Activated T-cell treated with anti-CD3 and anti-CD28 coated beads, Interleukin-2, amount 50 U/mL, for 72 hours (primary cell): ENCODE results near the gene DOCK4. TPM values are rescaled to one million over a fixed set of nuclear protein-coding genes. Genes with fewer than 3 reads are reported as not detected.

Experiments used
- ATAC-seq, 2 donors: fragments of 150-1000 bp; cut with Tn5 transposase; replicated peaks in 1 of 2; 2 replicates each; pipeline ENCODE4 v1.10.0; 2021; ENCODE audit warnings: moderate library complexity in 2 of 2, mild to moderate bottlenecking in 1 of 2
- DNase-seq, 2 donors: peaks; one replicate each; pipeline ENCODE4 v3.0.0; 2021 to 2022; ENCODE audit warnings: mixed read lengths in 1 of 2
- H3K27ac Mint-ChIP-seq: one replicate; pipeline ENCODE4 v1.8.0; 2022; ENCODE audit warnings: mild to moderate bottlenecking, moderate library complexity, mixed read lengths
- H3K27me3 Mint-ChIP-seq: one replicate; pipeline ENCODE4 v1.8.0; 2022; ENCODE audit warnings: low read depth, mixed read lengths
- H3K36me3 Mint-ChIP-seq, 2 donors: one replicate each; pipeline ENCODE4 v1.8.0; 2022; ENCODE audit warnings: mixed read lengths in 2 of 2, mild to moderate bottlenecking in 1 of 2; ENCODE audit not compliant: insufficient read depth in 2 of 2
- H3K4me1 Mint-ChIP-seq: one replicate; pipeline ENCODE4 v1.8.0; 2022; ENCODE audit warnings: low read depth, mixed read lengths
- H3K4me3 Mint-ChIP-seq, 2 donors: one replicate each; pipeline ENCODE4 v1.8.0; 2022; ENCODE audit warnings: mild to moderate bottlenecking in 2 of 2, mixed read lengths in 2 of 2, moderate library complexity in 2 of 2
- H3K9me3 Mint-ChIP-seq, 2 donors: one replicate each; pipeline ENCODE4 v1.8.0; 2022; ENCODE audit warnings: mixed read lengths in 2 of 2
- total RNA-seq, 2 donors: library from RNA; stranded (reverse); gene quantifications; one replicate each; pipeline ENCODE4 v1.2.3, GENCODE V29; 2022

Gene DOCK4
- total RNA-seq, 2 donors from 2014 or later, result 0.29 to 0.53 TPM

- Mint-ChIP-seq H3K27ac (no peak overlapping the region), H3K4me1 (no peaks in the 10 kb centered on the region), H3K4me3 (no peak overlapping the region), H3K9me3 (no peaks in the 10 kb centered on the region), H3K36me3 (no peaks in the 10 kb centered on the region), H3K27me3 (peaks cover 14% of the 10 kb centered on the region)
- DNase-seq (no peak), ATAC-seq (no peak)
Measured at GRCh38 chr7:112160130-112160770, 45.9 kb downstream of the DOCK4 start.

GRCh38 chr7:112159351-112159750 lies 46.8 kb downstream of the DOCK4 start:
- Mint-ChIP-seq H3K27ac (no peak overlapping the region), H3K4me3 (no peak overlapping the region), H3K4me1 (no peaks in the 10 kb centered on the region), H3K36me3 (no peaks in the 10 kb centered on the region), H3K9me3 (no peaks in the 10 kb centered on the region), H3K27me3 (peaks cover 14% of the 10 kb centered on the region)
- DNase-seq, result no peak
- ATAC-seq, result no peak

GRCh38 chr7:112157072-112157471 lies 49.1 kb downstream of the DOCK4 start:
- Mint-ChIP-seq H3K4me3 (no peak overlapping the region), H3K36me3 (no peaks in the 10 kb centered on the region), H3K9me3 (no peaks in the 10 kb centered on the region), H3K27ac (no peak overlapping the region), H3K4me1 (no peaks in the 10 kb centered on the region), H3K27me3 (peaks cover 14% of the 10 kb centered on the region)
- no peak for DNase-seq
- peak in 1 of 2 donors; percentile 41 for ATAC-seq

- Mint-ChIP-seq H3K9me3 (no peaks in the 10 kb centered on the region), H3K4me1 (no peaks in the 10 kb centered on the region), H3K4me3 (no peak overlapping the region), H3K27ac (no peak overlapping the region), H3K36me3 (no peaks in the 10 kb centered on the region), H3K27me3 (peaks cover 18% of the 10 kb centered on the region)
- DNase-seq (no peak), ATAC-seq (no peak)
Measured at GRCh38 chr7:112156412-112156811, 49.8 kb downstream of the DOCK4 start.

- Mint-ChIP-seq H3K36me3 (no peaks in the 10 kb centered on the region), H3K4me1 (no peaks in the 10 kb centered on the region), H3K9me3 (no peaks in the 10 kb centered on the region), H3K27me3 (peaks cover 29% of the 10 kb centered on the region), H3K4me3 (no peak overlapping the region), H3K27ac (no peak overlapping the region)
- ATAC-seq, result no peak
- no peak for DNase-seq
Measured at GRCh38 chr7:112154690-112155089, 51.5 kb downstream of the DOCK4 start.

GRCh38 chr7:112152186-112152585 lies 54.0 kb downstream of the DOCK4 start:
- Mint-ChIP-seq H3K27me3 (peaks cover 31% of the 10 kb centered on the region), H3K4me3 (no peak overlapping the region), H3K27ac (no peak overlapping the region), H3K9me3 (no peaks in the 10 kb centered on the region), H3K4me1 (no peaks in the 10 kb centered on the region), H3K36me3 (no peaks in the 10 kb centered on the region)
- DNase-seq (no peak), ATAC-seq (no peak)

GRCh38 chr7:112150823-112151641 lies 55.2 kb downstream of the DOCK4 start:
- H3K9me3 Mint-ChIP-seq, result no peaks in the 10 kb centered on the region
- H3K4me1 Mint-ChIP-seq, result no peaks in the 10 kb centered on the region
- H3K27me3 Mint-ChIP-seq, result peaks cover 26% of the 10 kb centered on the region
- H3K27ac Mint-ChIP-seq, result no peak overlapping the region
- H3K36me3 Mint-ChIP-seq, result no peaks in the 10 kb centered on the region
- DNase-seq (no peak), ATAC-seq (peak in 1 of 2 donors; percentile 24)
- H3K4me3 Mint-ChIP-seq, result no peak overlapping the region

GRCh38 chr7:112149734-112150133 lies 56.5 kb downstream of the DOCK4 start:
- H3K9me3 Mint-ChIP-seq, result no peaks in the 10 kb centered on the region
- H3K4me1 Mint-ChIP-seq, result no peaks in the 10 kb centered on the region
- H3K27me3 Mint-ChIP-seq, result peaks cover 25% of the 10 kb centered on the region
- DNase-seq, result no peak
- ATAC-seq, result no peak
- H3K4me3 Mint-ChIP-seq, result no peak overlapping the region
- no peak overlapping the region for H3K27ac Mint-ChIP-seq
- no peaks in the 10 kb centered on the region for H3K36me3 Mint-ChIP-seq

- DNase-seq (no peak), ATAC-seq (no peak)
- no peaks in the 10 kb centered on the region for H3K4me1 Mint-ChIP-seq
- H3K4me3 Mint-ChIP-seq, result no peak overlapping the region
- peaks cover 25% of the 10 kb centered on the region for H3K27me3 Mint-ChIP-seq
- H3K36me3 Mint-ChIP-seq, result no peaks in the 10 kb centered on the region
- no peak overlapping the region for H3K27ac Mint-ChIP-seq
- H3K9me3 Mint-ChIP-seq, result no peaks in the 10 kb centered on the region
Measured at GRCh38 chr7:112147793-112148361, 58.3 kb downstream of the DOCK4 start.

GRCh38 chr7:112145206-112145605 lies 61.0 kb downstream of the DOCK4 start:
- DNase-seq (no peak), ATAC-seq (no peak)
- Mint-ChIP-seq H3K36me3 (no peaks in the 10 kb centered on the region), H3K4me3 (no peak overlapping the region), H3K27me3 (peaks cover 13% of the 10 kb centered on the region), H3K4me1 (no peaks in the 10 kb centered on the region), H3K27ac (no peak overlapping the region), H3K9me3 (no peaks in the 10 kb centered on the region)

GRCh38 chr7:112144284-112145059 lies 61.7 kb downstream of the DOCK4 start:
- ATAC-seq, result no peak
- Mint-ChIP-seq H3K27me3 (peaks cover 9% of the 10 kb centered on the region), H3K4me3 (no peak overlapping the region), H3K36me3 (no peaks in the 10 kb centered on the region), H3K4me1 (no peaks in the 10 kb centered on the region), H3K27ac (no peak overlapping the region), H3K9me3 (no peaks in the 10 kb centered on the region)
- DNase-seq, result no peak

- ATAC-seq (no peak), DNase-seq (no peak)
- no peaks in the 10 kb centered on the region for H3K4me1 Mint-ChIP-seq
- H3K27ac Mint-ChIP-seq, result no peak overlapping the region
- H3K4me3 Mint-ChIP-seq, result no peak overlapping the region
- peaks cover 9% of the 10 kb centered on the region for H3K27me3 Mint-ChIP-seq
- no peaks in the 10 kb centered on the region for H3K36me3 Mint-ChIP-seq
- H3K9me3 Mint-ChIP-seq, result no peaks in the 10 kb centered on the region
Measured at GRCh38 chr7:112143582-112143981, 62.6 kb downstream of the DOCK4 start.

- ATAC-seq (no peak), DNase-seq (no peak)
- H3K4me3 Mint-ChIP-seq, result no peak overlapping the region
- H3K4me1 Mint-ChIP-seq, result no peaks in the 10 kb centered on the region
- H3K27ac Mint-ChIP-seq, result no peak overlapping the region
- no peaks in the 10 kb centered on the region for H3K9me3 Mint-ChIP-seq
- peaks cover 9% of the 10 kb centered on the region for H3K27me3 Mint-ChIP-seq
- no peaks in the 10 kb centered on the region for H3K36me3 Mint-ChIP-seq
Measured at GRCh38 chr7:112143136-112143535, 63.1 kb downstream of the DOCK4 start.
